MCF 10A (cell line): ENCODE results near the gene STRADB. TPM values are rescaled to one million over a fixed set of nuclear protein-coding genes. Genes with fewer than 3 reads are reported as not detected.

Source experiments
- BruUV-seq: library from RNA; stranded (reverse); fragments of 400-500 nt; replicated peaks from 2 replicates; lab custom pipeline; 2021; lab: Mats Ljungman, UMichigan
- CTCF ChIA-PET: fragments of 300-600 bp; sonication (Branson Sonifier 250); formaldehyde crosslinking; extraction: SDS; loops from one replicate; lab custom pipeline; 2021; ENCODE audit warnings: antibody characterized with exemption, inconsistent platforms; lab: Yijun Ruan, JAX
- POLR2A ChIA-PET: fragments of 300-600, 350-650 bp; sonication (Branson Sonifier 250); formaldehyde crosslinking; extraction: SDS; loops from one replicate; lab custom pipeline; 2020; ENCODE audit warnings: antibody characterized with exemption, inconsistent platforms; lab: Yijun Ruan, JAX
- DNase-seq: peaks from one replicate; pipeline ENCODE4 v3.0.0-alpha.2; 2018; ENCODE audit not compliant: unreplicated experiment
- H3K27ac Mint-ChIP-seq: one replicate; pipeline ENCODE4 v1.8.0; 2022; ENCODE audit warnings: mild to moderate bottlenecking, low read depth, mixed read lengths; ENCODE audit not compliant: unreplicated experiment
- H3K27me3 Mint-ChIP-seq: one replicate; pipeline ENCODE4 v1.8.0; 2022; ENCODE audit warnings: mixed read lengths; ENCODE audit not compliant: insufficient read depth, unreplicated experiment
- H3K36me3 Mint-ChIP-seq: one replicate; pipeline ENCODE4 v1.8.0; 2022; ENCODE audit warnings: mild to moderate bottlenecking, moderate library complexity, mixed read lengths; ENCODE audit not compliant: insufficient read depth, unreplicated experiment
- H3K4me1 Mint-ChIP-seq: one replicate; pipeline ENCODE4 v1.8.0; 2022; ENCODE audit warnings: mixed read lengths; ENCODE audit not compliant: insufficient read depth, unreplicated experiment
- H3K4me3 Mint-ChIP-seq: one replicate; pipeline ENCODE4 v1.8.0; 2022; ENCODE audit warnings: mild to moderate bottlenecking, moderate library complexity, mixed read lengths; ENCODE audit not compliant: unreplicated experiment
- H3K9me3 Mint-ChIP-seq: one replicate; pipeline ENCODE4 v1.8.0; 2022; ENCODE audit warnings: mixed read lengths; ENCODE audit not compliant: unreplicated experiment
- intact Hi-C: fragments of 100-400 bp; cut with micrococcal nuclease; formaldehyde crosslinking; loops from 2 replicates; pipeline ENCODE4 v1.14.1; 2022
- total RNA-seq: library from RNA; stranded (reverse); gene quantifications from 2 replicates; pipeline ENCODE4 v1.2.3, GENCODE V29; 2022
- TF ChIP-seq, protein P1 (sequence below): fragments of 200-600 bp; IDR thresholded peaks from one replicate; pipeline ENCODE4 v1.8.0; 2022; ENCODE audit warnings: antibody characterized with exemption, mild to moderate bottlenecking; ENCODE audit not compliant: unreplicated experiment

Gene STRADB
- total RNA-seq, 1 experiment from 2014 or later, result 22.9 TPM

- POLR2A ChIA-PET, result interaction anchor here (0.6 to 1.1 kb wide), 2 partner anchors 42 to 148 kb away, joined by 3 read pairs; partner anchors contain the start of genes CASP8, STRADB and TRAK2
- peaks cover 9% of the 10 kb centered on the region for H3K36me3 Mint-ChIP-seq
- H3K27me3 Mint-ChIP-seq, result no peaks in the 10 kb centered on the region
- H3K4me3 Mint-ChIP-seq, result no peak overlapping the region
- H3K27ac Mint-ChIP-seq, result no peak overlapping the region
- CTCF ChIA-PET, result no interaction called here
- no TSS peak for BruUV-seq
- TF ChIP-seq, protein P1, sequence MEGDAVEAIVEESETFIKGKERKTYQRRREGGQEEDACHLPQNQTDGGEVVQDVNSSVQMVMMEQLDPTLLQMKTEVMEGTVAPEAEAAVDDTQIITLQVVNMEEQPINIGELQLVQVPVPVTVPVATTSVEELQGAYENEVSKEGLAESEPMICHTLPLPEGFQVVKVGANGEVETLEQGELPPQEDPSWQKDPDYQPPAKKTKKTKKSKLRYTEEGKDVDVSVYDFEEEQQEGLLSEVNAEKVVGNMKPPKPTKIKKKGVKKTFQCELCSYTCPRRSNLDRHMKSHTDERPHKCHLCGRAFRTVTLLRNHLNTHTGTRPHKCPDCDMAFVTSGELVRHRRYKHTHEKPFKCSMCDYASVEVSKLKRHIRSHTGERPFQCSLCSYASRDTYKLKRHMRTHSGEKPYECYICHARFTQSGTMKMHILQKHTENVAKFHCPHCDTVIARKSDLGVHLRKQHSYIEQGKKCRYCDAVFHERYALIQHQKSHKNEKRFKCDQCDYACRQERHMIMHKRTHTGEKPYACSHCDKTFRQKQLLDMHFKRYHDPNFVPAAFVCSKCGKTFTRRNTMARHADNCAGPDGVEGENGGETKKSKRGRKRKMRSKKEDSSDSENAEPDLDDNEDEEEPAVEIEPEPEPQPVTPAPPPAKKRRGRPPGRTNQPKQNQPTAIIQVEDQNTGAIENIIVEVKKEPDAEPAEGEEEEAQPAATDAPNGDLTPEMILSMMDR, result no peak
- DNase-seq, result no peak
- H3K4me1 Mint-ChIP-seq, result peaks cover 19% of the 10 kb centered on the region
- H3K9me3 Mint-ChIP-seq, result no peaks in the 10 kb centered on the region
- intact Hi-C loops, result no loop called here
Measured at GRCh38 chr2:201408931-201409330, 42.6 kb upstream of the STRADB start.

GRCh38 chr2:201411421-201411820 lies 40.1 kb upstream of the STRADB start:
- H3K36me3 Mint-ChIP-seq, result peaks cover 9% of the 10 kb centered on the region
- H3K4me3 Mint-ChIP-seq, result no peak overlapping the region
- no TSS peak for BruUV-seq
- H3K27me3 Mint-ChIP-seq, result no peaks in the 10 kb centered on the region
- CTCF ChIA-PET, result no interaction called here
- H3K27ac Mint-ChIP-seq, result no peak overlapping the region
- TF ChIP-seq, protein P1, result no peak
- H3K4me1 Mint-ChIP-seq, result peaks cover 10% of the 10 kb centered on the region
- POLR2A ChIA-PET, result interaction anchor here (2.1 kb wide), 1 partner anchor 41 kb away, joined by 5 read pairs; the partner anchor contains the start of gene STRADB
- no peaks in the 10 kb centered on the region for H3K9me3 Mint-ChIP-seq
- intact Hi-C loops, result no loop called here
- no peak for DNase-seq

DNA sequence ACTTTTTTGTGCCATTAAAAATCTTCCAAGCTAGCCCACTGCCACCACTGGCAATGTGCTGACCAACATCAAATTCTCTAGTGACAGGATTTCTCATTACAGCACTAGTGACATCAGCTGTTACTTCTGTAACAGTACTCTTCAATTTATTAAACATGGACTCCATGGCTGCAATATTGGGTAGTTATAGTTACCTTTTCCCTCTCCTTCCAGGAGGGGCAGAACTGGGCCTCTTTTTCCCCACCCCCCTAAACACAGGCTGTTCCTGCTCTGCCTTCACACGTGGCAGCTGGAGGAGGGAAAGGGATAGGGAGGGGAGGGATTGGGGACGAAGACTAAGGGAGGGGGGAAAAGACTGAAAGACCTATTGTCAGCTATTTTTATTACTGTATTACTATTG lies 38.4 kb upstream of the STRADB start:
- no peaks in the 10 kb centered on the region for H3K27me3 Mint-ChIP-seq
- no peak for DNase-seq
- TF ChIP-seq, protein P1, result no peak
- intact Hi-C loops, result no loop called here
- H3K27ac Mint-ChIP-seq, result no peak overlapping the region
- peaks cover 10% of the 10 kb centered on the region for H3K4me1 Mint-ChIP-seq
- CTCF ChIA-PET, result interaction anchor here (1.9 kb wide), 1 partner anchor 180 kb away, joined by 10 read pairs; no protein-coding TSS in a partner anchor
- H3K36me3 Mint-ChIP-seq, result peaks cover 19% of the 10 kb centered on the region
- BruUV-seq, result no TSS peak
- no peak overlapping the region for H3K4me3 Mint-ChIP-seq
- no peaks in the 10 kb centered on the region for H3K9me3 Mint-ChIP-seq
- POLR2A ChIA-PET, result no interaction called here

GRCh38 chr2:201413552-201413951 lies 38.0 kb upstream of the STRADB start:
- peaks cover 19% of the 10 kb centered on the region for H3K36me3 Mint-ChIP-seq
- ChIA-PET CTCF (interaction anchor here (1.0 to 1.9 kb wide), 3 partner anchors 38 to 508 kb away, joined by 3 to 10 read pairs (median 7); partner anchors contain the start of genes STRADB and TRAK2), POLR2A (interaction anchor here (0.6 kb wide), 1 partner anchor 366 kb away, joined by 3 read pairs; no protein-coding TSS in a partner anchor)
- no peaks in the 10 kb centered on the region for H3K9me3 Mint-ChIP-seq
- intact Hi-C loops, result no loop called here
- no TSS peak for BruUV-seq
- no peaks in the 10 kb centered on the region for H3K27me3 Mint-ChIP-seq
- TF ChIP-seq, protein P1, result no peak
- no peak overlapping the region for H3K4me3 Mint-ChIP-seq
- H3K4me1 Mint-ChIP-seq, result peaks cover 11% of the 10 kb centered on the region
- H3K27ac Mint-ChIP-seq, result no peak overlapping the region
- DNase-seq, result no peak
